Measurements from ENCODE around the gene INF2. TPM values are rescaled to one million over a fixed set of nuclear protein-coding genes. Genes with fewer than 3 reads are reported as not detected.
"Not testable (repeated sequence)": the region's sequence is repeated elsewhere in the genome, so short reads cannot be mapped to it uniquely, and the experiment has no call there.

INF2 gene
- polyA plus RNA-seq, 3 donors, result 54.0 to 60.1 (median 54.7) TPM

DNA sequence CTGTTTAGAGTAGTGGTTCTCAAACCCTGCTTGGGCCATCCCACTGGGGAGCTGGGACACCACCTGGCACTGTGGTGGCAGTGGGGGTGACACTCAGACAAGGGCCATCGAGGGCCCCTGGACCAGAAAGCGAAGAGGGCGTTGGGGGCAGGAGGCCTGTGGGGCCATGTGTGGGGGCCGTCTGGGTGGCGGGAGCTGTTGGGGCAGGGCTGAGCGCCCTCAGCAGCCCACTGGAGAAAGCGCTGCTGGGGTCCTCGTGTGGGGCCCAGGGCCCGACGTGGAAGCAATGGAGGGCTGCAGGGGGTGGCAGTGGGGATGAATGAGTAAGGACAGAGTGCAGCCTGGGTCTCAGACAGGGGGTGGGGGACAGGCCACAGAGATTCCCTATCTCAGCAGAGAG, 28.7 kb downstream of the INF2 start:
- no peak for DNase-seq

GRCh38 chr14:104718871-104719270, 29.5 kb downstream of the INF2 start:
- DNase-seq, result no peak

GRCh38 chr14:104719343-104719742, 29.9 kb downstream of the INF2 start:
- DNase-seq, result no peak

DNA sequence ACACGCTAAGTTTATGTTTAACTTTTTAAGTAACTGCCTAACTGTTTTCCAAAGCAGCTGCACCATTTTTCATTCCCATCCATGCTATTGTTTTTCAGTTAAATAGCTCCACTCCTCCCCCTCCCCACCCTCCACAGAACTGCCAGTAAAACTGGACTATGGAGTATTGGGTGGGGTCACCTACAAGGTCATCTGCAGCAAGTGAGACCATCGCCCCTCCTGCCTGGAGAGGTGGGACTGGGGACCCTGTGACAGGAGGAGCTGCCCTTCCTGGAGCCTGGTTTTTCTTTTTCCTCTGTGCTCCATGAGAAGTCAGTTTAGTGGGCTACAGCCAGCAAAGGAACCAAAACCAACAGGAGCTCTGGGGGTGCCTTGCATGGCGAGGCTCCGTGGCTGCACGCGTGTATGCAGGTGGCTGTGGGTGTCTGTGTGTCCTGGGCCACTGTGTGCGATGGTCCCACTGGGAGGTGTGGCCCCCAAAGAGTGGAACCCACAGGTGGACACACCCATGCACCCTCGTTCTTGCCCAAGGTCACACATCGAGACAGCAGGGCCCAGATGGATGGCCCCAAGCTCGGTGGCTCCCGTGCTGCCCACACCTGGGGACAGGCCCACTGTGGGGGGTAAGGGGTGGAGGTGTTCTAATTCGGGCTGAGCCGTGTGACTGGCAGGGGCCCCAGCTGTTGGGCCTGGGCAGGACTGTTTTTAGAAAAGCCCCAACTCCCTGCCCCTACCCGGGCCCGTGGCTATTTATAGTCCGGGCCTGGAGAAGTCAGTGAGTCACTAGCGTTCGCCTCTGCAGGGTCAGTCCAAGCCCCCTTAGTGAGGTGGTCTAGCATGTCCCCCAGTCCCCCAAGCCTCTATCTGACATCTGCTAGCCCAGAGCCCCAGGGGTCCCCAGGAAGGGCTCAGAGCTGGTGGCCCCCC, 32.4 kb downstream of the INF2 start:
- DNase-seq, result no peak

DNA sequence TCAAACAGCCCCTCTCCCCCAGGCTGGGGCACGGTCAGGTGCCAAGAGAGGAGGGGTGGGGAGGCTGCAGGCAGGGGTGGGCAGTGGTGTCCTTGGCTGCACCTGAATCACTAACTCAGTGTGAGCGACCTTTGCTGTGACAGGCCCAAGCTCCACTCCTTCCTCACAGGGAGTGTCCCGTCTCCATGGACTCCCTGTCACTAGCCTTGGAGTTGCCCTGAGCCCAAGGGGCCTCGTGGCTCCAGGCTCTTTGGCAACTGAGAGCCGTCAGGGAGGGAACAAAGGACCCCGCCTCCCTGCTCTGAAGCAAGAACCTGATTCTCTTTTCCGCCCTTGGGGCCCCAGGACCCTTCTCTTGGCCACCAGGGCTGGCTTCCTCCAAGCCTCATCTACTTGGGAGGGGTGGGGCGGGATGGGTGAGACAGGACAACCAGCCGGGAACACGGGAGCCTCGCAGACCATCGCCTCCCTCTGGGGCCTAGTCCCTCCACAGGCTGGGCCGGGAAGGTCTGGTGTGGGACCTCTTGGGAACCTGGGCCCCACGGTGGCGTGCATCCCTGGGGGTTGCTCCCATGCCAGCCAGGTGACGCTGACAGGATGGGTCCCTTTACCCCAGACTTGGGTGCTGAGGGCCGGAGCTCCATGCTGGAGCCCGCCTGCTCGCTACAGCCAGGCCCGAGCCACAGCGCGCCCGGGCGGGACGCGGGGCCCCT, 33.7 kb downstream of the INF2 start:
- no peak for DNase-seq

DNA sequence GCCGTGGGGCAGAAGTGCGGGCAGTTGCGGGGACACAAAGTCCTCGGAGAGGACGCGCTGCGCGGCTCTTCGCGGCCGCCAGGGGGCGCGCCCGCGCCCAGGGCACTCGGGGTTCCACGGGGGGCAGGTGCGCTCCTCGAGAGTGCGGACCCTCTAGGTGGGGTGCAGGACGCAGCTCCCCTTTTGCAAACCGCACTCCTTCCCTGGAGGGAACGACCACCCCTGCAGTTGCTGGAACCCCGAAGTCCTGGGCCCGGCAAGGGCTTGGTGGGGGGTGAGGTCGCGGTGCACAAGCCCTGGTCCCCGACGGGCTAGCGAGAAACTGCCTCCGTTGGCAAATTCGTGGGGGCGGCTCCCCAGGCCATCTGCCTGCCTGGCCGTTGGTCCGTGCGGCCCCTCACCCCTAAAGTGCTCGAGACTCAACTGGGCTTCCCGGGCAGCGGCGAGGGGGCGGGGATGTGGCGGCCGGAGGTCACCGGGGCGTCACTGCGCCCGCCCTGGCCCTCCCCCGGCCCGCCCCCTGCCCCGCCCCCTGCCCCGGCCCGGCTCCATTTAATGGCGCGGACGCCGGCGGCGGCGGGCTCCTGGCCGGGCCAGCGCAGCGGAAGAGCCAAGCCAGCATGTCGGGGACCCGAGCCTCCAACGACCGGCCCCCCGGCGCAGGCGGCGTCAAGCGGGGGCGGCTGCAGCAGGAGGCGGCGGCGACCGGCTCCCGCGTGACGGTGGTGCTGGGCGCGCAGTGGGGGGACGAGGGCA, 34.4 kb downstream of the INF2 start, which contains the start of gene ADSS1:
Gene ADSS1 (plus strand): TSS at position 579 of the 756 bp plus-strand sequence. CDS start 42 bp downstream, at position 621.
- DNase-seq, result no peak

DNA sequence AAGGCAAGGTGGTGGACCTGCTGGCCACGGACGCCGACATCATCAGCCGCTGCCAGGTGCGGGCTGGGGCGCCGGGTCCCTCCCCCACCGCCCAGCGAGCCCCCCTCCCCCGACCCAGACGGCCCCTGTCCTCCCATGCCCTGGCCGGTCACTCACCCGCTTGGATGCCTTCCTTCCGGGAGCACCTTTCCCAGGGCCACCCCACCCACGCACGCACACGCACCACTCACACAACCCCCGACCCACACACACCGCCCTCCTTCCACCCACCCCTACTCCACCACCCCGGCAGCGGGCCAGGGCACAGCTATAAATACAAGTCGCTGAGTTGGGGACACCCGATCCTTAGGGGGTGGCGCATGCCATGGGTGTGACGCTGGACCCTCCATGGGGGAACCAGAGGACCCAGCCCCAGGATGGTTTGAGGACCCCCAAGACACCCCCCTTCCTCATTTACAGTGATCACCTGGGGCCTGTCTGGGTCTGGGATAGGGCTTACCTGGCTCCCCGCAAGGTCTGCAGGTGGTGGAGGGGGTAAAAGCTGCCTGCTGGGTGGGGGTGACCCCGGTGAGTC, 35.1 kb downstream of the INF2 start:
- DNase-seq, result no peak

DNA sequence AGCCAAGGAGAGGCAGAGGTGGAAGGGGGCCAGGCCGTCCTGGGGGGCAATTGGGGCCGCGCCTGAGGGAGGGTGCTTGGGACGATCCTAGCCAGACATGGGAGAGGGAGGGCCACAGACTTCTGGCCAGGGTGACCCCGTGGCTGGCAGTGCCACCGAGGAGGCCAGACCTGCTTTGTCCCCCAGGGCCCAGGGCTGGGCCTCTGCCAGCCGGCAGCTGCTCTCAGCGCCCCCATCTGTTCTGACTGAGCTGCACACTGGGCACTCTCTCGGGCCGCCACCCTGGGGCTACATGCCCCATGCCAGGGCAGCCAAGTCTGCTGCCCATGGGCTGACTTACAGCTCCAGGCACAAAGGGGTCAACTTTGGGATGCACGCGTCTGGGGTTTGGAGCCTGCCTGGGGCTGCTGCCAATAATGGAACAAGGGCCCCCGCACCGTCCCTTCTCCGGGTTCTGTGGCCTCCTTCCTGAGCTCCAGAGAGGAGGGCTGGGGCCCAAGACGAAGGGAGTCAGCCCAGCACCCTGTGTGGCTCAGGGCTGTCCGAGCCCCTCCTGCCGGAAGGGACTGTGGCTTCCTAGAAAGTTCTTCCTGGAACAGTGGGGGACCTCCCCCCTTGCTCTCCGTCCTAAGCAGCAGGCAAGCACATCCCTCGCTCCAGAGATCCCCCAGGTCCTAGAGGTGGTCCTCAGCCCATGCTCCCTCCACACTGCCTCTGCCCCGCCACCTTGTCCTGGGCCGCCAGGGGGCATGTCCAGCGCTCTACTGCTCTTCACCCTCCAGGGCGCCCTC, 35.8 kb downstream of the INF2 start:
- DNase-seq, result no peak

DNA sequence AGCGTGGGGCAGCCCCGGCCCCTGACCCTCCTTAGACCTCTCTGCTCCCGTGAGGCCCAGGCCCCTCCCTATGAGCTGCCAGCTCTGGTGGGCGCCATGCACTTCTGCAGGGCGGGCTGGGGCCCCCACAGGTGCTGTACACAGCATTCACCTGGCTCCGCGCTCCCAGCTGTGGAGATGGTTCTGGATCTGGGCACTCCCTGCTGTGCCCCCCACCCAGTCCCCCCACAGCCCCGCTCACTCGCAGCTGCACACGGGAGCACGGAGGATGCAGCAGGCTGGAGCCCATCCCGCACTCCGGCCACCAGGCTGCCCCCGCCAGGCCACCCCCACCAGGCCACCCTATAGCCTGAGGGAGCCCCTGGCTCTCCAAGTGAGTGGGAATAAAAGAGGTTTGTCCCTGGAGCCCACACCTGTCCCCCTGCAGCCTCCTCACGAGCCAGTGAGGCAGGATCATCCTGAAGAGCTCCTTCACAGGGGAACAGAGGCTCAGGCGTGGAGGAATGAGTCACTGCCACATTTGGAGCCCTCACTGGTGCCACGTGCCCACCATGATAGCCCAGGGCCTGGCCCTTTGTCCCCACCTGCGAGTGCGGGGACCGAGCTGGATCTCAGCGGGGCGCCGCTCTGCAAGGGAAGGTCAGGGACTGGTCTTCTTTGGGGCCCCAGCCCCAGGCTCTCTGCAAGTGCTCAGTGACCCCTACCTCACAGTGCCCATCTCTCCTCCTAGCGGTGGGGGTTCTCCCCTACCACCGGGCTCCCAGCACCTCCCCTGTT, 36.5 kb downstream of the INF2 start:
- no peak for DNase-seq

- DNase-seq, result no peak
These were observed 37.4 kb downstream of the INF2 start for GRCh38 chr14:104726600-104727451.

DNA sequence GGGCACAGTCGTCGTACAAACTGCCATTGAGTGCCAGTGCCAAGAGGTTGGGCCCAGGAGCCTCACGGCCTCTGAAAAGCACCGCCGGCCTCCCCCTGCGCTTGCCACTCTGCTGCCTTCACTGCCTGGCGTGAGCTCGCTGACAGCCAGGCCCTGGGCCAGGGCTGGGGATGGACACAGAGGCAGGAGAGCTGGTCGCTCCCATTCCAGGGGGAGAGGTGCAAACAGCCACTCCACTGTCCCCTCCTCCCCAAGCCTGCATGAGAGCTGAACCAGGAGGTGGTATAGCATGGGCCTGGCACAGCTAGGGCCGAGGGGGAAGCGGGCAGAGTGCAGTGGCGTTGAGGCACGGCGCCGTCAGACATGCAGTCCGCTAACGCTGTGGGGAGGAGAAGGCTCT, 39.2 kb downstream of the INF2 start:
- no peak for DNase-seq

DNA sequence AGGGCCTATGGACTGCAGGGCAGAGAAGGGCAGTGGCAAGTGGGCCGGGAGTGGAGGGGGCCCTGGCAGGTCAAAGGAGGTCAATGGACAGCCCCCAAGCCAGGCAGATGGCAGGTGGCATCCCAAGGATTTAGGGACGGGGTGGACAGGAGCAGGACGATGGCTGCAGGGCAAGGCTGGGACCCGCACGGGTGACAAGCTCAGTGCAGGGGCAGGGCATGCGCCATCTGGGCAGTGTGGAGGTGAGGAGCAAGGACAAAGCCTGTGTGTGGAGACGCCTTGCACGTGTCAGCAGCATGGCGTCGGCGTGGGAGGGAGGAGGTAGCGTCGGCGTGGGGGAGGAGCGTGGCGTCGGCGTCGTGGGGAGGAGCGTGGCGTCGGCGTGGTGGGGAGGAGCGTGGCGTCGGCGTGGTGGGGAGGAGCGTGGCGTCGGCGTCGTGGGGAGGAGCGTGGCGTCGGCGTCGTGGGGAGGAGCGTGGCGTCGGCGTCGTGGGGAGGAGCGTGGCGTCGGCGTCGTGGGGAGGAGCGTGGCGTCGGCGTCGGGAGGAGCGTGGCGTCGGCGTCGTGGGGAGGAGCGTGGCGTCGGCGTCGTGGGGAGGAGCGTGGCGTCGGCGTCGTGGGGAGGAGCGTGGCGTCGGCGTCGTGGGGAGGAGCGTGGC, 39.9 kb downstream of the INF2 start:
- not testable (repeated sequence) for DNase-seq

- DNase-seq, result no peak
These were observed 40.4 kb downstream of the INF2 start for GRCh38 chr14:104729835-104730181.

- no peak for DNase-seq
These were observed 41.1 kb downstream of the INF2 start for GRCh38 chr14:104730487-104730886.

- no peak for DNase-seq
These were observed 42.2 kb downstream of the INF2 start for GRCh38 chr14:104731320-104732294.

DNA sequence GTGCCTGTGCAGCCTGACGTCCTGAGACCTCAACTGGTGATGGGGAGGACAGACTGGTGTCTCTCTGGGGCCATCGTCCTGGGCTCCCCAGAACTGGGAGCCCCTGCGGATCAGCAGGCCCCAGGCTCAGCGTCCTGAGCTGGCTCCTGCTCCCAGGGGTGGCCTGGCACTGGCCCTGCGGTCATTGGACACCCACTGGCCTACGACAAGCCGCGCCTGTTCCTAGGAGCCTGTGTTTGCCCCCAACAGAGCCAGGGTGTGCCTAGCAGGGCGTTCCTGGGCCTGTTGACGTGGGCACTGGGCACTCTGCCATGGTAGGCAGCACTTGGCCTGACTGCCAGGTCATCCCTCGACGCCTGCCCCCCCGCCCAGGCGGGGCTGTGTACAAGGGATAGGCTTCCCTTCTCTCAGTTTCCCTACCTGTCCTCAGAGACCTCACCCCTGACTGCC, 43.0 kb downstream of the INF2 start:
- DNase-seq, result no peak

- DNase-seq, result no peak
These were observed 43.7 kb downstream of the INF2 start for GRCh38 chr14:104732931-104733681.
